Osteoblast (primary cell): Measurements from ENCODE around the gene PAPOLA. TPM values are rescaled to one million over a fixed set of nuclear protein-coding genes. Genes with fewer than 3 reads are reported as not detected.
"Not testable (repeated sequence)": the region's sequence is repeated elsewhere in the genome, so short reads cannot be mapped to it uniquely, and the experiment has no call there.

ENCODE experiments used
- DNase-seq: peaks from one replicate; pipeline ENCODE4 v3.0.0; 2011; ENCODE audit warnings: low spot score, mixed read lengths; ENCODE audit not compliant: insufficient read length; ENCODE audit errors: missing footprints
- H2AFZ ChIP-seq: 2 replicates; pipeline ENCODE4 v1.6.0; 2011; ENCODE audit warnings: mild to moderate bottlenecking, low read length
- H3K27ac ChIP-seq: 2 replicates; pipeline ENCODE4 v1.5.1; 2011; ENCODE audit warnings: mild to moderate bottlenecking, low read depth, low read length, moderate library complexity
- H3K27me3 ChIP-seq: 2 replicates; pipeline ENCODE4 v1.6.0; 2012; ENCODE audit warnings: mild to moderate bottlenecking, control low read depth, inconsistent platforms, low read length, moderate library complexity; ENCODE audit not compliant: insufficient read depth
- H3K36me3 ChIP-seq: 2 replicates; pipeline ENCODE4 v1.5.1; 2011; ENCODE audit warnings: mild to moderate bottlenecking, low read length, control low read depth, moderate library complexity; ENCODE audit not compliant: insufficient read depth
- H3K4me1 ChIP-seq: 2 replicates; pipeline ENCODE4 v1.5.1; 2011; ENCODE audit warnings: mild to moderate bottlenecking, low read length, control low read depth, moderate library complexity; ENCODE audit not compliant: insufficient read depth
- H3K4me2 ChIP-seq: 2 replicates; pipeline ENCODE4 v1.6.0; 2011; ENCODE audit warnings: mild to moderate bottlenecking, low read length; ENCODE audit not compliant: insufficient read depth
- H3K4me3 ChIP-seq: fragments of 200-600 bp; sonication (generic); 3 replicates; pipeline ENCODE4 v1.5.1; 2012; ENCODE audit warnings: mild to moderate bottlenecking, low read length, inconsistent platforms; ENCODE audit not compliant: insufficient read depth
- H3K79me2 ChIP-seq: 2 replicates; pipeline ENCODE4 v1.6.0; 2012; ENCODE audit warnings: mild to moderate bottlenecking, low read length, control low read depth, inconsistent platforms; ENCODE audit not compliant: insufficient read depth
- H3K9me3 ChIP-seq: 2 replicates; pipeline ENCODE4 v1.5.1; 2011; ENCODE audit warnings: low read depth, low read length, control low read depth
- H4K20me1 ChIP-seq: 2 replicates; pipeline ENCODE4 v1.6.0; 2012; ENCODE audit warnings: mild to moderate bottlenecking, low read length, control low read depth; ENCODE audit not compliant: insufficient read depth
- total RNA-seq: library from RNA; depleted of rRNA; stranded (reverse); fragments of >200 nt; gene quantifications from 2 replicates; pipeline ENCODE4 v1.2.3, GENCODE V29; 2012
- TF ChIP-seq, protein P1 (sequence below): IDR thresholded peaks from 2 replicates; pipeline ENCODE4 v1.5.1; 2011; ENCODE audit warnings: mild to moderate bottlenecking, low read depth, low read length, moderate library complexity; ENCODE audit errors: extremely low read depth

PAPOLA gene
- total RNA-seq, 1 donor, result 106 TPM

DNA sequence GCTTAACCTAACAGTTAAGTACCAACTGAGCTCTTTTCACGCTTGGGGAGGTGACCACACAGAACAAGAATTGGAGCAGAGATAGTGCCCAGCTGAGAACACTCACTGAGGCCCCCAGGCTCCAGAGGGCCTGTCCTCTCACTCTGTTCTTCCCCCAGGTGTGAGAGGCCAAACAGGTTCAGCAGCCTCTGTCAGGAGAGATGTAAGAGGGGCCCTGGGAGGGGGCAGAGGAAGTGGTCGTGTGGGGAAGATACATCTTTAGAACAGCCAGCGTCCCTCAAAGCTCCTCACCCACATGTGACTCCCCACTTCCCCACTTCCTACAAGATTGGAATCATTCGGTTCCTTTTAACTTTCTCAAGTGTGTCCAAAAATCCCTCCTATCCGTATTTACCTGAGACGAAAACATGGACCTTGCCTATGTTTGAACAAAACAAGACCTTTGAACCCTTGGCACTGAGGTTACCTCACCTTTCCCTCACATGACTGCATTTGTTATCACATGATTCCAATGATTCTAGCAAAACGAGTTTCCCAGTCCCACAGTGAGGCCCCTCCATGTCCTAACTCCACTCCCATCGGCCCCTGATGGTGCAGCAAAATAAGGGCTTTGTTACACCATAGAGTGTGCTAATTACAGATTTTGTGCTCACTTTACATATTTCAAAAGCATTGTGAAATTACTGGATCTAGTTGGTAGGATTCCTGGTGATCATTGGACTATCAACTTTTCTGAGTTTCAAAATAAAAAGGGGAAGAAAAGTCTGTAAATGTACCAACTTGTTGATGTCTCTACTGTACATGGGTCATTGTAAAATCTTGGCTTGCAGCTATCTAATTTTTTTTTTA is 40.0 kb upstream of the PAPOLA start:
- TF ChIP-seq, protein P1, sequence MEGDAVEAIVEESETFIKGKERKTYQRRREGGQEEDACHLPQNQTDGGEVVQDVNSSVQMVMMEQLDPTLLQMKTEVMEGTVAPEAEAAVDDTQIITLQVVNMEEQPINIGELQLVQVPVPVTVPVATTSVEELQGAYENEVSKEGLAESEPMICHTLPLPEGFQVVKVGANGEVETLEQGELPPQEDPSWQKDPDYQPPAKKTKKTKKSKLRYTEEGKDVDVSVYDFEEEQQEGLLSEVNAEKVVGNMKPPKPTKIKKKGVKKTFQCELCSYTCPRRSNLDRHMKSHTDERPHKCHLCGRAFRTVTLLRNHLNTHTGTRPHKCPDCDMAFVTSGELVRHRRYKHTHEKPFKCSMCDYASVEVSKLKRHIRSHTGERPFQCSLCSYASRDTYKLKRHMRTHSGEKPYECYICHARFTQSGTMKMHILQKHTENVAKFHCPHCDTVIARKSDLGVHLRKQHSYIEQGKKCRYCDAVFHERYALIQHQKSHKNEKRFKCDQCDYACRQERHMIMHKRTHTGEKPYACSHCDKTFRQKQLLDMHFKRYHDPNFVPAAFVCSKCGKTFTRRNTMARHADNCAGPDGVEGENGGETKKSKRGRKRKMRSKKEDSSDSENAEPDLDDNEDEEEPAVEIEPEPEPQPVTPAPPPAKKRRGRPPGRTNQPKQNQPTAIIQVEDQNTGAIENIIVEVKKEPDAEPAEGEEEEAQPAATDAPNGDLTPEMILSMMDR, result no peak
- no peaks in the 10 kb centered on the region for H4K20me1 ChIP-seq
- no peaks in the 10 kb centered on the region for H3K79me2 ChIP-seq
- no peaks in the 10 kb centered on the region for H3K9me3 ChIP-seq
- no peak for DNase-seq
- H3K4me2 ChIP-seq, result no peak overlapping the region
- no peak overlapping the region for H2AFZ ChIP-seq
- H3K4me1 ChIP-seq, result no peaks in the 10 kb centered on the region
- no peak overlapping the region for H3K27ac ChIP-seq
- H3K36me3 ChIP-seq, result no peaks in the 10 kb centered on the region
- H3K27me3 ChIP-seq, result peaks cover 14% of the 10 kb centered on the region
- H3K4me3 ChIP-seq, result no peak overlapping the region

DNA sequence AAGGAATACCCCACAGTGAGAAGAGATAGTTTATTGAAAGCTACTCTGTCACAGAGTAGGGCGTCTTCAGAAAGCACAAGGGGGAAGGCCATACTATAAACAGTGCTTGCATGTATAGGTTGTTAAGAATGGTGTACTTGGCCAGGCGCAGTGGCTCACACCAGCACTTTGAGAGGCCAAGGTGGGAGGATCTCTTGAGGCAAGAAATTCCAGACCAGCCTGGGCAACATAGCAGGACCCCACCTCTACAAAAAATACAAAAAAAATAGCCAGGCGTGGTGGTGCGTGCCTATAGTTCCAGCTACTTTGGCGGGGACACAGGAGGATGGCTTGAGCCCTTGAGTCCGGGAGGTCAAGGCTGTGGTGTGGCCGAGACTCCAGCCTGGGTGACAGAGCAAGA is 38.0 kb upstream of the PAPOLA start:
- Histone ChIP-seq H3K9me3 (no peaks in the 10 kb centered on the region), H3K4me1 (no peaks in the 10 kb centered on the region), H3K27me3 (peaks cover 8% of the 10 kb centered on the region), H3K4me2 (no peak overlapping the region), H2AFZ (no peak overlapping the region), H3K4me3 (no peak overlapping the region), H3K27ac (no peak overlapping the region), H3K79me2 (no peaks in the 10 kb centered on the region), H4K20me1 (no peaks in the 10 kb centered on the region), H3K36me3 (no peaks in the 10 kb centered on the region)
- TF ChIP-seq, protein P1, result no peak
- no peak for DNase-seq

DNA sequence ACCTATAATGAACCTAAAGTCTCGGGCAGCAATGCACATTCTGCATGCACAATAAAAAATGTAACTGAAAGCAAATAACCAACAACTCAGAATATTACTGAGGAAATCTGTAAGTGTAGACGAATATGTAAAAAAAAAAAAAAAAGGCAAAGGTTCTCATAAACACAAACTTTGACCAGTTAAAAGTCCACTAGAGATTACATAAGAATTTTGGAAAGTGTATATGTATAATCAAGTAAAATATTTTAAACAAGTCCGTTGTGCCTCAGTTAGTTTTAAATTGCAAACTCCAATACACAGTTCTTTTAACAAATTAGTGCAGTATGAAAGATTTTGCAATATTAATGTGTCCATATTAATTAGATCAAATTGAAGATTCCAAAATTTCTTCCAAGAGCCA is 35.3 kb upstream of the PAPOLA start:
- TF ChIP-seq, protein P1, result no peak
- Histone ChIP-seq H3K4me3 (no peak overlapping the region), H2AFZ (no peak overlapping the region), H3K79me2 (no peaks in the 10 kb centered on the region), H3K27me3 (peaks cover 5% of the 10 kb centered on the region), H3K36me3 (no peaks in the 10 kb centered on the region), H3K9me3 (no peaks in the 10 kb centered on the region), H3K27ac (no peak overlapping the region), H4K20me1 (no peaks in the 10 kb centered on the region), H3K4me2 (no peak overlapping the region), H3K4me1 (no peaks in the 10 kb centered on the region)
- no peak for DNase-seq

DNA sequence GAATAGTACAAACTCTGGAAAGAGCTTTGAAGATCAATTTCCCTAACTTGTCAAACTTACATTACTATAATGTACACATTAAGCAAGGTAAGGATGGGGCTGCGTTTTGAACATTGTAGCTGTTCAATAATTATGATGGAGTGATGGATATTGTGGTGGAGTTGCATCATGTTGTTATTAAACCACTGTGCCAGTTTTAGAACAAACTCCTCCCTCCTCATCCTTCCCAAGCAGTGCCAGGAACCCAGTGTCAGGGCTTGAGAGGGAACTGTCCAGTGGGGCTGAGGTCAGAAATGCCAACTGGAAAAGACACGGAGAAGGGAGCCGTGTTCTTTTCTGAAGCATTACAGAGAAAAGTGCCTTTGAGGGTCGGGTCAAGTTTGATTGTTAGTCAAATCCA is 31.9 kb upstream of the PAPOLA start:
- no peak for DNase-seq
- TF ChIP-seq, protein P1, result no peak
- no peaks in the 10 kb centered on the region for H3K9me3 ChIP-seq

DNA sequence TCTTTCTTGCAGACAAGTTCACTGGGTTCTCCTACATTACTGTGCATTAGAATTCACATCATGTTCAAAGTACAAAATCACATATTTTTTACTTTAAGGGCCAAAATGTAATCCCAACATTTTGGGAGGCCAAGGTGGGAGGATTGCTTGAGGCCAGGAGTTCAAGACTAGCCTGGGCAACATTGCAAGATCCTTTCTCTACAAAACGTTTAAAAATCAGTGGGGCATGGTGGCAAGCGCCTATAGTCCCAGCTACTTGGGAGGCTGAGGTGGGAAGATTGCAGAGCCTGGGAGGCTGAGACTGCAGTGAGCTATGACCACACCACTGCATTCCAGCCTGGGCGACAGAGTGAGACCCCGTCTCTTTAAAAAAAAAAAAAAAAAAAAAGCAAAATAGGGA is 31.2 kb upstream of the PAPOLA start:
- DNase-seq, H3K36me3 ChIP-seq, H3K27ac ChIP-seq, H3K27me3 ChIP-seq, H2AFZ ChIP-seq, H4K20me1 ChIP-seq, H3K9me3 ChIP-seq, H3K4me1 ChIP-seq, H3K4me2 ChIP-seq, H3K4me3 ChIP-seq, H3K79me2 ChIP-seq: not testable (repeated sequence)

More for the DNA sequence above, 31.9 kb upstream of the PAPOLA start:
- peaks cover 5% of the 10 kb centered on the region for H3K27me3 ChIP-seq
- no peak overlapping the region for H3K27ac ChIP-seq
- no peaks in the 10 kb centered on the region for H3K4me1 ChIP-seq
- no peaks in the 10 kb centered on the region for H3K79me2 ChIP-seq
- no peak overlapping the region for H2AFZ ChIP-seq
- H4K20me1 ChIP-seq, result no peaks in the 10 kb centered on the region
- no peak overlapping the region for H3K4me2 ChIP-seq
- no peaks in the 10 kb centered on the region for H3K36me3 ChIP-seq
- H3K4me3 ChIP-seq, result no peak overlapping the region
